K562 (cell line): Measurements from ENCODE around the gene PSMA7.

ENCODE experiments used
- CBFB ChIP-seq: sonication (generic); formaldehyde crosslinking; IDR thresholded peaks from 2 replicates; pipeline ENCODE4 v1.4.0; 2020; ENCODE audit warnings: mild to moderate bottlenecking, missing genetic modification reagents
- CEBPB ChIP-seq: fragments of 450-650 bp; IDR thresholded peaks from 2 replicates; pipeline ENCODE4 v1.6.1; 2016; ENCODE audit warnings: missing genetic modification characterization, missing compliant biosample characterization
- CHD4 ChIP-seq: fragments of 200-600 bp; sonication (generic); IDR thresholded peaks from 3 replicates; pipeline ENCODE4 v1.6.1; 2012; ENCODE audit warnings: low read depth, mild to moderate bottlenecking, mixed read lengths, low read length, inconsistent platforms; ENCODE audit not compliant: insufficient read depth, insufficient replicate concordance, poor library complexity, severe bottlenecking
- MED1 ChIP-seq: sonication (generic); formaldehyde crosslinking; IDR thresholded peaks from 2 replicates; pipeline ENCODE4 v1.8.1; 2023; ENCODE audit warnings: missing genetic modification reagents, borderline replicate concordance

DNA sequence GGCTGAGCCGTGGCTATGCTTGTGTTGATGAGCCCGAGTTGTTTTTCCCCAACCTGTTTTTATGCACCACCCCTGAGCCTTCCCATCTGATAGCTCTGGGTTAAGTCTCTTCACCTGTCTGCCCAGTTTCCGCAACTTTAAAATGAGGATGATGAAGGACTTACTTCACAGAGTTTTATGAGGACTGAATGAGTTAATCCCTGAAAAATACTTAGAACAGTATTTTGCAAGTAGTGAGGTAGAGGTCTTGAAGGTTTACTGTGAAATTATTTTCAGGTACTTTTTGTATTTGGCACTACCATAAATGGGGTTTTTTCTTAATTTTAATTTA is 42.9 kb upstream of the PSMA7 start:
- TF ChIP-seq MED1 (no peak), CEBPB (tag) (no peak), CBFB (no peak), CHD4 (no peak)
